Endodermal cell (in vitro differentiated cells): ENCODE data around the gene SLC35E3. TPM values are rescaled to one million over a fixed set of nuclear protein-coding genes. Genes with fewer than 3 reads are reported as not detected.

Source experiments
- DNase-seq: peaks from one replicate; pipeline ENCODE4 v3.0.0-alpha.2; 2017
- H3K27ac ChIP-seq: 2 replicates; pipeline ENCODE4 v1.5.1; 2013; ENCODE audit warnings: mild to moderate bottlenecking, low read depth, low read length, moderate library complexity
- H3K27me3 ChIP-seq: 2 replicates; pipeline ENCODE4 v1.6.1; 2013; ENCODE audit warnings: mild to moderate bottlenecking, low read length, moderate library complexity; ENCODE audit not compliant: insufficient read depth, control insufficient read depth, poor library complexity, severe bottlenecking
- H3K36me3 ChIP-seq: 2 replicates; pipeline ENCODE4 v1.7.0; 2013; ENCODE audit warnings: mild to moderate bottlenecking, low read length, moderate library complexity; ENCODE audit not compliant: control insufficient read depth, insufficient read depth
- H3K4me1 ChIP-seq: one replicate; pipeline ENCODE4 v1.7.0; 2013; ENCODE audit warnings: low read length; ENCODE audit not compliant: control insufficient read depth, insufficient read depth
- H3K4me3 ChIP-seq: 2 replicates; pipeline ENCODE4 v1.5.1; 2013; ENCODE audit warnings: mild to moderate bottlenecking, low read length, moderate library complexity
- H3K9ac ChIP-seq: 2 replicates; pipeline ENCODE4 v1.6.1; 2013; ENCODE audit warnings: mild to moderate bottlenecking, low read length, moderate library complexity; ENCODE audit not compliant: poor library complexity, severe bottlenecking; ENCODE audit errors: extremely low read depth
- H3K9me3 ChIP-seq: 2 replicates; pipeline ENCODE4 v1.6.1; 2013; ENCODE audit warnings: mild to moderate bottlenecking, low read length, moderate library complexity; ENCODE audit not compliant: control insufficient read depth
- H3K27ac Mint-ChIP-seq: 2 replicates; pipeline ENCODE4 v1.8.0; 2020; ENCODE audit warnings: mixed read lengths
- H3K27me3 Mint-ChIP-seq: 2 replicates; pipeline ENCODE4 v1.8.0; 2021; ENCODE audit warnings: mild to moderate bottlenecking, mixed read lengths; ENCODE audit not compliant: insufficient read depth
- H3K36me3 Mint-ChIP-seq: 2 replicates; pipeline ENCODE4 v1.8.0; 2020; ENCODE audit warnings: low read depth, mixed read lengths
- H3K4me1 Mint-ChIP-seq: 2 replicates; pipeline ENCODE4 v1.8.0; 2020; ENCODE audit warnings: mixed read lengths
- H3K4me3 Mint-ChIP-seq: 2 replicates; pipeline ENCODE4 v1.8.0; 2020; ENCODE audit warnings: mild to moderate bottlenecking, moderate library complexity, mixed read lengths
- H3K9me3 Mint-ChIP-seq: 2 replicates; pipeline ENCODE4 v1.8.0; 2020; ENCODE audit warnings: mild to moderate bottlenecking, mixed read lengths
- CTCF ChIP-seq: fragments of 200-600 bp; sonication (generic); conservative IDR thresholded peaks from 2 replicates; pipeline ENCODE4 v1.5.0; 2021; ENCODE audit warnings: antibody characterized with exemption, mild to moderate bottlenecking
- WGBS, 2 experiments: methylation state at CpG; one replicate each; pipeline versions ENCODE4 v1.1.5 to v1.1.7; 2013; ENCODE audit warnings: missing lambda C conversion rate in 2 of 2, mixed read lengths in 1 of 2; ENCODE audit not compliant: insufficient coverage in 1 of 2, insufficient read length in 1 of 2; 5-methylcytosine and 5-hydroxymethylcytosine counted together
- long read RNA-seq, 4 experiments: library from polyadenylated mRNA in 2 of 4; library from RNA in 1 of 4; library from capped mRNA in 1 of 4; stranded (forward) in 3 of 4; unstranded in 1 of 4; transcript quantifications; one replicate each; pipeline ENCODE4 v2.0.0, GENCODE V29; 2020 to 2021; ENCODE audit warnings: inconsistent platforms in 1 of 4
- polyA plus RNA-seq, 2 experiments: library from polyadenylated mRNA; stranded (reverse); fragments of 50-300 nt; gene quantifications; one replicate each; pipeline ENCODE4 v1.2.3, GENCODE V29; 2013
- total RNA-seq, 2 donors: library from RNA; stranded (reverse); fragmentation: NEBNext Ultra II Directional in 1 of 2; extraction: Animal tissue kit (Norgen Biotek cat#: 25700) in 1 of 2; gene quantifications; 2 replicates in 1 of 2; 3 replicates in 1 of 2; pipeline ENCODE4 v1.2.1, GENCODE V29; 2021

Gene SLC35E3
- 10 to 100 TPM; 12.6 to 12.7 TPM for total RNA-seq
- polyA plus RNA-seq (2013, experiment 1 of 2): 7.9 TPM
- 7.9 TPM for polyA plus RNA-seq (2013, experiment 2 of 2)
- long read RNA-seq, experiment 1, full-length matches to known transcripts: 3 of 6 reads
- long read RNA-seq, experiment 1, partial matches to known transcripts: 2 of 6 reads
- long read RNA-seq, experiment 1, other reads (novel, unspliced or antisense): 1 of 6 reads
- long read RNA-seq, experiment 2, full-length matches to known transcripts: 38 of 49 reads
- long read RNA-seq, experiment 2, partial matches to known transcripts: 1 of 49 reads
- long read RNA-seq, experiment 2, other reads (novel, unspliced or antisense): 10 of 49 reads
- long read RNA-seq, experiment 3, full-length matches to known transcripts: 31 of 48 reads
- long read RNA-seq, experiment 3, partial matches to known transcripts: 5 of 48 reads
- long read RNA-seq, experiment 3, other reads (novel, unspliced or antisense): 12 of 48 reads
- long read RNA-seq, experiment 4, full-length matches to known transcripts: 11 of 30 reads
- long read RNA-seq, experiment 4, partial matches to known transcripts: 3 of 30 reads
- long read RNA-seq, experiment 4, other reads (novel, unspliced or antisense): 16 of 30 reads

GRCh38 chr12:68745904-68746571 is at the start of gene SLC35E3:
Gene SLC35E3, plus strand, starts transcription at chr12:68746176. Its CDS starts 202 bp downstream, at chr12:68746378.
- no peaks in the 10 kb centered on the region for H3K4me1 ChIP-seq
- H3K9ac ChIP-seq: peak within 1 kb of the TSS; percentile 61
- peak within 1 kb of the TSS; percentile 93 for H3K4me3 ChIP-seq
- H3K27ac Mint-ChIP-seq: peak within 1 kb of the TSS; percentile 98
- DNase-seq: peak; percentile 99
- peaks cover 8% of the 10 kb centered on the region for H3K4me1 Mint-ChIP-seq
- no peak for TF ChIP-seq CTCF
- no peaks in the 10 kb centered on the region for H3K9me3 ChIP-seq
- WGBS, 2 experiments: 6 to 7% methylated on average over 34 to 52 of the region's 52 CpGs
- H3K27me3 ChIP-seq: no peaks in the 10 kb centered on the region
- no peaks in the 10 kb centered on the region for H3K27me3 Mint-ChIP-seq
- no peaks in the 10 kb centered on the region for H3K9me3 Mint-ChIP-seq
- H3K4me3 Mint-ChIP-seq: peak within 1 kb of the TSS; percentile 93
- H3K36me3 ChIP-seq: peaks cover 25% of the 10 kb centered on the region
- peaks cover 10% of the 10 kb centered on the region for H3K36me3 Mint-ChIP-seq
- H3K27ac ChIP-seq: peak within 1 kb of the TSS; percentile 24

GRCh38 chr12:68699486-68699885 is 46.5 kb upstream of the SLC35E3 start:
- Mint-ChIP-seq H3K27me3 (no peaks in the 10 kb centered on the region), H3K9me3 (peaks cover 2% of the 10 kb centered on the region), H3K36me3 (peaks cover 54% of the 10 kb centered on the region), H3K4me1 (no peaks in the 10 kb centered on the region), H3K27ac (no peak overlapping the region), H3K4me3 (no peak overlapping the region)
- Histone ChIP-seq H3K36me3 (peaks cover 70% of the 10 kb centered on the region), H3K9me3 (no peaks in the 10 kb centered on the region), H3K9ac (no peak overlapping the region), H3K27me3 (no peaks in the 10 kb centered on the region), H3K27ac (no peak overlapping the region), H3K4me3 (no peak overlapping the region), H3K4me1 (no peaks in the 10 kb centered on the region)
- 80 to 100% methylated on average over 1 of the region's 1 CpG for WGBS, 2 experiments
- no peak for TF ChIP-seq CTCF
- no peak for DNase-seq

GRCh38 chr12:68727776-68728175 is 18.2 kb upstream of the SLC35E3 start:
- H3K27ac Mint-ChIP-seq: no peak overlapping the region
- no peaks in the 10 kb centered on the region for H3K27me3 Mint-ChIP-seq
- H3K4me3 ChIP-seq: no peak overlapping the region
- H3K36me3 Mint-ChIP-seq: peaks cover 54% of the 10 kb centered on the region
- no peaks in the 10 kb centered on the region for H3K4me1 Mint-ChIP-seq
- peaks cover 88% of the 10 kb centered on the region for H3K36me3 ChIP-seq
- no peak overlapping the region for H3K27ac ChIP-seq
- TF ChIP-seq CTCF: no peak
- no peak overlapping the region for H3K4me3 Mint-ChIP-seq
- H3K27me3 ChIP-seq: no peaks in the 10 kb centered on the region
- H3K4me1 ChIP-seq: no peaks in the 10 kb centered on the region
- DNase-seq: no peak
- 96 to 97% methylated on average over 5 to 7 of the region's 7 CpGs for WGBS, 2 experiments
- H3K9me3 Mint-ChIP-seq: no peaks in the 10 kb centered on the region
- no peaks in the 10 kb centered on the region for H3K9me3 ChIP-seq
- no peak overlapping the region for H3K9ac ChIP-seq
